Limb (tissue), 2 donors: ENCODE results near the gene FAM168B.

ENCODE experiments used
- DNase-seq, 2 donors: peaks; one replicate each; pipeline ENCODE4 v3.0.0-alpha.2; 2016; ENCODE audit errors: extremely low spot score in 2 of 2

FAM168B gene

GRCh38 chr2:131026919-131027318 lies 66.3 kb downstream of the FAM168B start:
- DNase-seq = no peak

GRCh38 chr2:131023758-131024157 lies 69.5 kb downstream of the FAM168B start:
- DNase-seq = no peak

GRCh38 chr2:131022731-131023130 lies 70.5 kb downstream of the FAM168B start:
- no peak for DNase-seq

GRCh38 chr2:131016826-131017741 lies 76.2 kb downstream of the FAM168B start:
- DNase-seq = no peak

GRCh38 chr2:131015764-131016163 lies 77.5 kb downstream of the FAM168B start:
- DNase-seq = no peak

- no peak for DNase-seq
These were observed 79.1 kb downstream of the FAM168B start for GRCh38 chr2:131014141-131014540.

GRCh38 chr2:131011486-131011885 lies 81.8 kb downstream of the FAM168B start:
- no peak for DNase-seq

GRCh38 chr2:131010566-131010965 lies 82.7 kb downstream of the FAM168B start:
- DNase-seq = no peak

- DNase-seq = no peak
These were observed 83.4 kb downstream of the FAM168B start for GRCh38 chr2:131009713-131010475.

GRCh38 chr2:131008967-131009366 lies 84.3 kb downstream of the FAM168B start:
- no peak for DNase-seq

- DNase-seq = no peak
These were observed 86.7 kb downstream of the FAM168B start for GRCh38 chr2:131006561-131006960.

GRCh38 chr2:131005216-131005935 lies 87.9 kb downstream of the FAM168B start:
- DNase-seq = no peak

- no peak for DNase-seq
These were observed 88.6 kb downstream of the FAM168B start for GRCh38 chr2:131004446-131005209.

GRCh38 chr2:130998561-130998960 lies 94.7 kb downstream of the FAM168B start:
- no peak for DNase-seq
